ENCODE results near the gene SMYD3. TPM values are rescaled to one million over a fixed set of nuclear protein-coding genes. Genes with fewer than 3 reads are reported as not detected.

SMYD3 gene
- total RNA-seq, 1 donor from 2014 or later = 29.3 TPM

DNA sequence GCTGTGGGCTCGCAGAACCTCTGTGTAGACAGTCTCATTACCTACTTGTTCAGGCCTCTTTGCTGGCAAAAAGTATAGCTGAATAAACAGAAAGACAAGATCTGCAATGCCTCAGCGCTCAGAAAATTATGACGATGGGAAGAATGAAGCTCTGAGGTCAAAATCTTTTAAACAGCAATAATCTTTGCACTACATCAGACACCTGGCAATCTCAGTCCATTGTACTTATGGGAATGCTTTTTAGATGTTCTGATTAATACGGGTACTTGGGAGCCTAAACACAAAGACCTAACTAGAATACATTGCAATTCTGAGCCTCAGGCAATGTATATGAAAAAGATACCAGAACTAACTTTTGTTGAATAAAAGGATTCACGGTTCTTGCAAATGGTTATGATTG, 410.7 kb downstream of the SMYD3 start:
- TF ChIP-seq, protein P1, sequence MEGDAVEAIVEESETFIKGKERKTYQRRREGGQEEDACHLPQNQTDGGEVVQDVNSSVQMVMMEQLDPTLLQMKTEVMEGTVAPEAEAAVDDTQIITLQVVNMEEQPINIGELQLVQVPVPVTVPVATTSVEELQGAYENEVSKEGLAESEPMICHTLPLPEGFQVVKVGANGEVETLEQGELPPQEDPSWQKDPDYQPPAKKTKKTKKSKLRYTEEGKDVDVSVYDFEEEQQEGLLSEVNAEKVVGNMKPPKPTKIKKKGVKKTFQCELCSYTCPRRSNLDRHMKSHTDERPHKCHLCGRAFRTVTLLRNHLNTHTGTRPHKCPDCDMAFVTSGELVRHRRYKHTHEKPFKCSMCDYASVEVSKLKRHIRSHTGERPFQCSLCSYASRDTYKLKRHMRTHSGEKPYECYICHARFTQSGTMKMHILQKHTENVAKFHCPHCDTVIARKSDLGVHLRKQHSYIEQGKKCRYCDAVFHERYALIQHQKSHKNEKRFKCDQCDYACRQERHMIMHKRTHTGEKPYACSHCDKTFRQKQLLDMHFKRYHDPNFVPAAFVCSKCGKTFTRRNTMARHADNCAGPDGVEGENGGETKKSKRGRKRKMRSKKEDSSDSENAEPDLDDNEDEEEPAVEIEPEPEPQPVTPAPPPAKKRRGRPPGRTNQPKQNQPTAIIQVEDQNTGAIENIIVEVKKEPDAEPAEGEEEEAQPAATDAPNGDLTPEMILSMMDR (IDR thresholded peaks at IDR 0.05) = no peak
- H3K36me3 Mint-ChIP-seq (ENCODE audit: low read depth) = peaks cover 2% of the 10 kb centered on the region
- H3K9me3 Mint-ChIP-seq (ENCODE audit: low read depth) = peaks cover 6% of the 10 kb centered on the region
- no peak overlapping the region for H3K27ac Mint-ChIP-seq (ENCODE audit: unreplicated experiment)
- DNase-seq (ENCODE audit: low spot score) = no peak
- no peaks in the 10 kb centered on the region for H3K27me3 Mint-ChIP-seq (ENCODE audit: low read depth)
- H3K4me1 Mint-ChIP-seq (ENCODE audit: low read depth) = peaks cover 25% of the 10 kb centered on the region
- H3K4me3 Mint-ChIP-seq (ENCODE audit: unreplicated experiment) = no peak overlapping the region

DNA sequence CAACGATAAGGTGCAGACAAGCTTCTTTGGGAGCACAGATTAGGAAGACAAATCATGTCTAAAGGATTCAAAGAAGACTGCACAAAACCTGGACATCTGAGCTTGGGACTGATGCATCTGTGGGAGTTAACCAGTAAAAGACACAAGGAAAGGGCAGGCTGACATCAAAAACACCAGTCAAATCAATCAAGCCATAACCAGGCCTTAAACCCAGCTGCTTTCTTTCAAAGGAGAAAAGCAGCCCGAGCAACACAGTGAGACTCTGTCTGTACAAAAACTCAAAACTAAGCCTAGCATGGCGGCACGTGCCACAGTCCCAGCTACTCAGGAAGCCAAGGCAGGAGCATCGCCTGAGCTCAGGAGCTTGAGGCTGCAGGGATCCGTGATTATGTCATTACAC, 411.6 kb downstream of the SMYD3 start:
- no peaks in the 10 kb centered on the region for H3K27me3 Mint-ChIP-seq (ENCODE audit: low read depth)
- H3K9me3 Mint-ChIP-seq (ENCODE audit: low read depth) = peaks cover 10% of the 10 kb centered on the region
- peaks cover 30% of the 10 kb centered on the region for H3K4me1 Mint-ChIP-seq (ENCODE audit: low read depth)
- H3K36me3 Mint-ChIP-seq (ENCODE audit: low read depth) = peaks cover 2% of the 10 kb centered on the region
- H3K4me3 Mint-ChIP-seq (ENCODE audit: unreplicated experiment) = no peak overlapping the region
- TF ChIP-seq, protein P1 (IDR thresholded peaks at IDR 0.05) = no peak
- no peak for DNase-seq (ENCODE audit: low spot score)
- no peak overlapping the region for H3K27ac Mint-ChIP-seq (ENCODE audit: unreplicated experiment)

DNA sequence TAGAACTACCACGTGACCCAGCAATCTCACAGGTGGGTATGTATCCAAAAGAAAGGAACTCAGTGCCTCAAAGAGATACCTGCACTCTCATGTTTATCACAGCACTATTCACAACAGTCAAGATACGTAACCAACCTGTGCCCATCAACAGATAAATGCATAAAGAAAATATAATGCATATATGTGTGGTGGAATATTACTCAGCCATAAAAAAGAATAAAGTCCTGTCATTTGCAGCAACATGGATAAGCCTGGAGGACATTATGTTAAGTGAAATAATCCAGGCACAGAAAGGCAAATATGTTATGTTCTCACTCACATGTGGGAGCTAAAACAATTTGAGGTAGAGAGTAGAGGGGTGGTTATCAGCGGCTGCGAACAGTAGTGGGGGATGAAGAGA, 413.8 kb downstream of the SMYD3 start:
- Mint-ChIP-seq H3K27me3 (ENCODE audit: low read depth) (no peaks in the 10 kb centered on the region), H3K36me3 (ENCODE audit: low read depth) (peaks cover 2% of the 10 kb centered on the region), H3K4me3 (ENCODE audit: unreplicated experiment) (no peak overlapping the region), H3K27ac (ENCODE audit: unreplicated experiment) (no peak overlapping the region), H3K9me3 (ENCODE audit: low read depth) (peaks cover 10% of the 10 kb centered on the region), H3K4me1 (ENCODE audit: low read depth) (peaks cover 36% of the 10 kb centered on the region)
- no peak for DNase-seq (ENCODE audit: low spot score)
- TF ChIP-seq, protein P1 (IDR thresholded peaks at IDR 0.05) = no peak

DNA sequence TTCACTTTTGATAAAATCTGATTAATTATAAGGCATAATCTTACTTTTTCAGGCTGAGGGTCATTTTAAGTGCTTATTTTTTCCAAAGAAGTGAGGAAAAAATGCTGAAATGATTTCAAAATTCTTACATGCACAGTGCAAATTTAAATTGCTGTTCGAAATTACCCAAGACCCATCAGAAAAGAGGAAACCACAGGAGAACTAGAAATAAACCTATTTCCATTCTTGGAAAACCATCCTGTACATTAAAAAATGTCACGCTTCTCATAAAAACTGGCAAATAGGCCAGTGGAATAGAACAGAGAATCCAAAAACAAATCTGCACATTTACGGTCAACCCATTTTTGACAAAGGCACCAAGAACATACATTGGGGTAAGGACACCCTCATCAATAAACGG, 414.9 kb downstream of the SMYD3 start:
- H3K9me3 Mint-ChIP-seq (ENCODE audit: low read depth) = peaks cover 11% of the 10 kb centered on the region
- DNase-seq (ENCODE audit: low spot score) = no peak
- H3K4me1 Mint-ChIP-seq (ENCODE audit: low read depth) = peaks cover 33% of the 10 kb centered on the region
- no peaks in the 10 kb centered on the region for H3K27me3 Mint-ChIP-seq (ENCODE audit: low read depth)
- peaks cover 4% of the 10 kb centered on the region for H3K36me3 Mint-ChIP-seq (ENCODE audit: low read depth)
- TF ChIP-seq, protein P1 (IDR thresholded peaks at IDR 0.05) = no peak
- H3K4me3 Mint-ChIP-seq (ENCODE audit: unreplicated experiment) = no peak overlapping the region
- no peak overlapping the region for H3K27ac Mint-ChIP-seq (ENCODE audit: unreplicated experiment)

DNA sequence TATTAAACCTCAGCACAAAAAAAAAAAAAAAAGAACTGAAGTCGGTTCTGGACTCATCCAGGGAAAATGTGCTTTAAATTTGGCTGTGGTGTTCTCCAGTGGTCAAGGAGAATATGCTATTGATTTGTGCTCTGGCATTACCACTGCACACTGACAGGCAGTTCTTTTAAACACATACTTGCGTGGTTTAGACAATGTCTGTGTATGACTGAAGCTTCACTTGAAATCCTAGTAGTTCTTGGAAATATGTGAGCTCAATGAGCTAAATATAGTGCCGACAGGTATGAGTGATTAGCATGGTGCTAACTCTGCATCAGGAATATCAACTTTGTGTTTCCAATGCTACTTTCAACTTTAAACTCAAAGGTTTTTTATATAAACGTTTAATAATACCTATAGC, 415.6 kb downstream of the SMYD3 start:
- peaks cover 16% of the 10 kb centered on the region for H3K9me3 Mint-ChIP-seq (ENCODE audit: low read depth)
- H3K36me3 Mint-ChIP-seq (ENCODE audit: low read depth) = peaks cover 6% of the 10 kb centered on the region
- DNase-seq (ENCODE audit: low spot score) = no peak
- peaks cover 27% of the 10 kb centered on the region for H3K4me1 Mint-ChIP-seq (ENCODE audit: low read depth)
- H3K27me3 Mint-ChIP-seq (ENCODE audit: low read depth) = no peaks in the 10 kb centered on the region
- TF ChIP-seq, protein P1 (IDR thresholded peaks at IDR 0.05) = no peak
- H3K27ac Mint-ChIP-seq (ENCODE audit: unreplicated experiment) = peak overlapping the region; percentile 1
- no peak overlapping the region for H3K4me3 Mint-ChIP-seq (ENCODE audit: unreplicated experiment)
